Measurements from ENCODE around the gene MMS19. TPM values are rescaled to one million over a fixed set of nuclear protein-coding genes. Genes with fewer than 3 reads are reported as not detected.

MMS19 gene
- total RNA-seq, 1 donor from 2014 or later = 88.1 TPM

- no peaks in the 10 kb centered on the region for H3K27me3 Mint-ChIP-seq (ENCODE audit: low read depth)
- H3K4me3 Mint-ChIP-seq = no peak overlapping the region
- no peak for TF ChIP-seq CTCF (IDR thresholded peaks at IDR 0.05; ENCODE audit: unreplicated experiment)
- DNase-seq (ENCODE audit: low spot score in 2 of 2, unreplicated experiment in 2 of 2) = no peak
- H3K4me1 Mint-ChIP-seq = peaks cover 4% of the 10 kb centered on the region
- H3K9me3 Mint-ChIP-seq = no peaks in the 10 kb centered on the region
- no peaks in the 10 kb centered on the region for H3K36me3 Mint-ChIP-seq
- no peak overlapping the region for H3K27ac Mint-ChIP-seq
Measured at GRCh38 chr10:97520978-97521761, 22.9 kb upstream of the MMS19 start.

GRCh38 chr10:97520520-97520919 is 22.3 kb upstream of the MMS19 start:
- Mint-ChIP-seq H3K27ac (no peak overlapping the region), H3K4me3 (no peak overlapping the region), H3K27me3 (ENCODE audit: low read depth) (no peaks in the 10 kb centered on the region), H3K4me1 (peaks cover 4% of the 10 kb centered on the region), H3K36me3 (no peaks in the 10 kb centered on the region), H3K9me3 (no peaks in the 10 kb centered on the region)
- TF ChIP-seq CTCF (IDR thresholded peaks at IDR 0.05; ENCODE audit: unreplicated experiment) = no peak
- no peak for DNase-seq (ENCODE audit: low spot score in 2 of 2, unreplicated experiment in 2 of 2)

GRCh38 chr10:97519342-97519741 is 21.1 kb upstream of the MMS19 start:
- peaks cover 4% of the 10 kb centered on the region for H3K4me1 Mint-ChIP-seq
- H3K9me3 Mint-ChIP-seq = no peaks in the 10 kb centered on the region
- no peak overlapping the region for H3K4me3 Mint-ChIP-seq
- TF ChIP-seq CTCF (IDR thresholded peaks at IDR 0.05; ENCODE audit: unreplicated experiment) = no peak
- no peaks in the 10 kb centered on the region for H3K36me3 Mint-ChIP-seq
- no peaks in the 10 kb centered on the region for H3K27me3 Mint-ChIP-seq (ENCODE audit: low read depth)
- no peak overlapping the region for H3K27ac Mint-ChIP-seq
- DNase-seq (ENCODE audit: low spot score in 2 of 2, unreplicated experiment in 2 of 2) = no peak

- H3K36me3 Mint-ChIP-seq = no peaks in the 10 kb centered on the region
- TF ChIP-seq CTCF (IDR thresholded peaks at IDR 0.05; ENCODE audit: unreplicated experiment) = no peak
- DNase-seq (ENCODE audit: low spot score in 2 of 2, unreplicated experiment in 2 of 2) = no peak
- H3K27me3 Mint-ChIP-seq (ENCODE audit: low read depth) = no peaks in the 10 kb centered on the region
- H3K4me1 Mint-ChIP-seq = peaks cover 4% of the 10 kb centered on the region
- no peak overlapping the region for H3K4me3 Mint-ChIP-seq
- H3K9me3 Mint-ChIP-seq = no peaks in the 10 kb centered on the region
- H3K27ac Mint-ChIP-seq = no peak overlapping the region
Measured at GRCh38 chr10:97518301-97519043, 20.2 kb upstream of the MMS19 start.

GRCh38 chr10:97517778-97518300 is 19.6 kb upstream of the MMS19 start:
- Mint-ChIP-seq H3K27me3 (ENCODE audit: low read depth) (no peaks in the 10 kb centered on the region), H3K27ac (no peak overlapping the region), H3K9me3 (no peaks in the 10 kb centered on the region), H3K36me3 (no peaks in the 10 kb centered on the region), H3K4me3 (no peak overlapping the region), H3K4me1 (peaks cover 4% of the 10 kb centered on the region)
- no peak for DNase-seq (ENCODE audit: low spot score in 2 of 2, unreplicated experiment in 2 of 2)
- no peak for TF ChIP-seq CTCF (IDR thresholded peaks at IDR 0.05; ENCODE audit: unreplicated experiment)

Data from mesothelial cell of epicardium (in vitro differentiated cells).